Left hindlimb (tissue), 1 donor: ENCODE results near the gene OR13D1.
"Not testable (repeated sequence)": the region's sequence is repeated elsewhere in the genome, so short reads cannot be mapped to it uniquely, and the experiment has no call there.

Source experiments
- DNase-seq: peaks from one replicate; pipeline ENCODE4 v3.0.0-alpha.2; 2018

The OR13D1 gene

GRCh38 chr9:104694218-104694617 lies at the start of gene OR13D1:
Gene OR13D1 (plus strand): TSS chr9:104694518. CDS start chr9:104694518, 0 bp downstream.
- DNase-seq, result no peak

DNA sequence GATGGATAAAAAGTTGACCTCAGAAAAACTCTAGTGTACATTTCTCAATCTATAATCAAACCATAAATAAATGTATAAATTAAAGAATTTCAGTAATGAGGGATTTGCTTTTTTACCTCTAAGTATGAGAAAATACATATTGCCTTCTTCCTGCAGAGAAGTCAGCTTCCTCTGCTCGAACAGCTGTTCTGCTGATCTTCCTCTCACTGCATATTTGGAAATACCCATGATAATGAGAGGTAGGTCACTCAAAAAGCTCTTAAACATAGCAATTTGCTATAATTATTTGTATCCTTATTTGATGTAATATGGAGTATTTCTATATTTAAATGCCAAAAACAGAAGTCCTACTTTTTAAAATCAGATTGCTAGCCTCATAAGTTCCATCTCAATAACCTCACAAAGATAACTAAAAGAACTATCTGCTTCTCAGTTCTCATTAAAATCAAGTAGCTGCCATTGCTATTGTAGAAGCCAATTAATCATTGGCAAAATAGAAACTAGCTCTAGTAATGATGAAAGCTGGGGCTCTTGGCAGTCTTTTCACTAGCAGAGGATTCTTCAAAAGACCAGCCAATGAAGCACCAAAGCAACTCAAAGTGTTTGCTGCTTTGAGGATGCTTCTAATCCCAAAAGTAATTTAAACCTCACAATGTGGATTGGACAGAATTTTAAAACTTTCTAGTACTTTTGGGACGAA lies 35.7 kb upstream of the OR13D1 start:
- DNase-seq, result no peak

DNA sequence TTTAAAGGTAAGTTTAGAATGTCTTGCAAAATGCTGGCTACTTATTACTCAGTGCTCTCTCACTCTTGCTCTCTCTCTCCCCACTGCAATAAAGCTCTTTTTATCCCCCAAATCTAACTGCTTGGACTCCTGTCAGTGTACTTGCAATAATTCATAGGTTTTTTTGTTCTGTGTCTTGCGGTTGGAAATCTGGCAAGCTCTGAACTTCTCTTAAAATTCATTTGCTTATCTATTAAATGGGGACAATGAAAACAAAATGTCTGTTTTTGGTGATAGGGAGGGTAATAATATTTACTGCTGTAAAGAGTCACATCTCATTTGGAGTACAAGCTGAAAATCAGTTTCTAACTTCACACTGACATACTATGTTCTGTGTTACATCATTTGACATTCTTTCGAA lies 18.7 kb upstream of the OR13D1 start:
- no peak for DNase-seq

- DNase-seq, result no peak
These were observed 11.7 kb upstream of the OR13D1 start for GRCh38 chr9:104682642-104683041.

- no peak for DNase-seq
These were observed 8.2 kb upstream of the OR13D1 start for GRCh38 chr9:104686081-104686480.

DNA sequence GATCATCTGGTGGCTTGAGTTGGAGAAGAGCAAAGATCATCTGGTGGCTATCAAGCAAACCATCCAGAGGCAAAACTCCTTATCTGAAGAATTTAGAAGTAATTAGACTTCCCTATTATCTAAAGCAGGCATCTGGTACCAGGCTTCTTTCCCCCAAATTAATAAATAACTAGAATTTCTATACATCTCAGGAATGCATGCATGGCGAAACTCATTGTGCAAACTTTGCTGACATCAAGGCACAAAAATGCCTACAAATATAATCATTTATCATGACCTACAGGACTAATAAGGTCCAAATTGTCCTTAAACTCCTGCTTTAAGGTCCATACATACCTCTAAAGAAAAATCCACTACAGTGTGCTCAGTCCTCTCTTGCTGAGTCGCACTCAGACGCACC lies 6.0 kb downstream of the OR13D1 start:
- no peak for DNase-seq

- not testable (repeated sequence) for DNase-seq
These were observed 14.4 kb downstream of the OR13D1 start for GRCh38 chr9:104708737-104709136.

- DNase-seq, result no peak
These were observed 17.3 kb downstream of the OR13D1 start for GRCh38 chr9:104711604-104712003.

DNA sequence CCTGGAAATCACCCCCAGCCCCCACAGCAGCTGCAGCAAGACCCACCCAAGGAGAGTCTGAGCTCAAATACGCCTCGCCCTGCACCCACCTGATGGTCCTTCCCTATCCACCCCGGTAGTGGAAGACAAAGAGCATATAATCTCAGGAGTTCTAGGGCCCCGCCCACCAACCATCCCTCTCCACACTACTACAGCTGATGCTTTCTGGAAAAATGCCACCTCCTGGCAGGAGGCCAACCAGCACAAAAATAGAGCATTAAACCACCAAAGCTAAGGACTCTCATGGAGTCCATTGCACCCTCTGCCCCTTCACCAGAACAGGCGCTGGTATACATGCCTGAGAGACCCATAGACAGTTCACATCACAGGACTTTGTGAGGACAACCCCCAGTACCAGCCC lies 30.7 kb downstream of the OR13D1 start:
- DNase-seq, result no peak

GRCh38 chr9:104738452-104738851 lies 44.1 kb downstream of the OR13D1 start:
- DNase-seq, result no peak

DNA sequence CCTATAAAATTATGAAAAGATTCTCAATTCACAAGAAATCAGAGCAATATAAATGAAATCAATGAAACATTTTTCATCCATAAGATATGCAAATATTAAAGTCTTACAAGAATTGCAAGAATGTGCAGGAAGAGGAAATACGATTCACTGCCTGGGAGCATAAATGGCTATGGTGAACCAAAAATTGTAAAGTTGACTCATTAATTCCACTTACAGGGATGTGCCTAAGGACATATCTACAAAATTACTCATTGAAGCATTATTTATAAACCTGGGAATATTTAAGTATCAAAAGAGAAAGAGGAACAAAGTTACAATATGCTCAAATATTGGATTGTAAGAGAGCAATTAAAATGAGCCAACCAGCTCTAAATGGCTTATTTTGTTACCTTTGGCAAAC lies 46.3 kb downstream of the OR13D1 start:
- DNase-seq, result no peak

GRCh38 chr9:104743376-104743985 lies 49.2 kb downstream of the OR13D1 start:
- peak; percentile 31 for DNase-seq
